Right lobe of liver (tissue), 4 donors: ENCODE results near the gene FMO1.

Experiments used
- POLR2A ChIP-seq: fragments of 450-650 bp; IDR thresholded peaks from one replicate; pipeline ENCODE4 v1.6.1; 2017; ENCODE audit warnings: antibody characterized with exemption, mild to moderate bottlenecking
- TF ChIP-seq, protein P1 (sequence below), 4 donors: fragments of 200-600 bp in 3 of 4; fragments of 450-650 bp in 1 of 4; IDR thresholded peaks; one replicate each; pipeline versions ENCODE4 v1.5.1 to v1.8.0; 2016 to 2022; ENCODE audit warnings: antibody characterized with exemption in 4 of 4, mild to moderate bottlenecking in 2 of 4
- donor health status: DM: no; HTN: no; CAD: no.
- donor health status: DM: no; HTN: no; CAD: no.
- donor health status: DM: no; HTN: yes; CAD: no.

DNA sequence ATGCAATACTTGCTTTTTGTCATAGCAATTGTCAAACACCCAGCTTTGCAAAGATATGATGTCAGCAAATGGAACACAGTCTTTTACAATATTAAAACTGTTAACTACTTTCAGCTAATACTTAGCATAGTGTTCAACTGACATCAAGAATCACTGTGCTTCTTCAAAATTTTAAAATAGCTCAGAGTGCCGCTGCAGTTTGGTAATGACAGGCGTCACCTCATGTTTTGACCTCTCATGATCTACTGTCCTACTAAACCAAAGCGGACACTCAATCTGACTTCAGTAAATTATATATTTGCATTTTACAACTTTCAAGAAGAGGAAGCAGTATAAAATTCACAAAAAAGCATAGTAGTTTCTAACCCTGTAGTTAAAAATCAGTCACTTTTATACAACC is 2.0 kb downstream of the FMO1 start:
- no peak for TF ChIP-seq POLR2A
- TF ChIP-seq, protein P1, sequence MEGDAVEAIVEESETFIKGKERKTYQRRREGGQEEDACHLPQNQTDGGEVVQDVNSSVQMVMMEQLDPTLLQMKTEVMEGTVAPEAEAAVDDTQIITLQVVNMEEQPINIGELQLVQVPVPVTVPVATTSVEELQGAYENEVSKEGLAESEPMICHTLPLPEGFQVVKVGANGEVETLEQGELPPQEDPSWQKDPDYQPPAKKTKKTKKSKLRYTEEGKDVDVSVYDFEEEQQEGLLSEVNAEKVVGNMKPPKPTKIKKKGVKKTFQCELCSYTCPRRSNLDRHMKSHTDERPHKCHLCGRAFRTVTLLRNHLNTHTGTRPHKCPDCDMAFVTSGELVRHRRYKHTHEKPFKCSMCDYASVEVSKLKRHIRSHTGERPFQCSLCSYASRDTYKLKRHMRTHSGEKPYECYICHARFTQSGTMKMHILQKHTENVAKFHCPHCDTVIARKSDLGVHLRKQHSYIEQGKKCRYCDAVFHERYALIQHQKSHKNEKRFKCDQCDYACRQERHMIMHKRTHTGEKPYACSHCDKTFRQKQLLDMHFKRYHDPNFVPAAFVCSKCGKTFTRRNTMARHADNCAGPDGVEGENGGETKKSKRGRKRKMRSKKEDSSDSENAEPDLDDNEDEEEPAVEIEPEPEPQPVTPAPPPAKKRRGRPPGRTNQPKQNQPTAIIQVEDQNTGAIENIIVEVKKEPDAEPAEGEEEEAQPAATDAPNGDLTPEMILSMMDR (IDR thresholded peaks at IDR 0.05) = no peak
